HCT116 (cell line): Measurements from ENCODE around the gene MAPK10. TPM values are rescaled to one million over a fixed set of nuclear protein-coding genes. Genes with fewer than 3 reads are reported as not detected.

Experiments
- ATAC-seq: fragments of 200-7000 bp; cut with Tn5 transposase; 2 replicates; pipeline ENCODE4 v1.9.1; 2020; ENCODE audit warnings: mild to moderate bottlenecking, moderate library complexity
- BruUV-seq: library from RNA; stranded (reverse); fragments of 400-500 nt; replicated peaks from 2 replicates; lab custom pipeline; 2021; lab: Mats Ljungman, UMichigan
- CTCF ChIA-PET: fragments of 300-600 bp; sonication (Branson Sonifier 250); formaldehyde crosslinking; loops from one replicate; lab custom pipeline; 2021; ENCODE audit warnings: antibody characterized with exemption; lab: Charles Lee
- POLR2A ChIA-PET: fragments of 300-600, 350-600 bp; sonication (Branson Sonifier 250); formaldehyde crosslinking; loops from one replicate; lab custom pipeline; 2021; ENCODE audit warnings: antibody characterized with exemption; lab: Charles Lee
- RAD21 ChIA-PET, 2 experiments: fragments of 300-600 bp; sonication (Branson Sonifier 250); formaldehyde crosslinking; loops; one replicate each; lab custom pipeline; 2023; ENCODE audit warnings: low total read pairs in 2 of 2; ENCODE audit not compliant: uncharacterized antibody in 2 of 2, unreplicated experiment in 2 of 2, low non-redundant PET in 1 of 2; lab: Charles Lee
- DNase-seq: peaks from one replicate; pipeline ENCODE4 v3.0.0-alpha.2; 2010; ENCODE audit warnings: low read depth, low spot score
- H2AFZ ChIP-seq: fragments of 200-600 bp; shearing (Covaris generic), sonication (generic); 2 replicates; pipeline ENCODE4 v1.6.1; 2017; ENCODE audit warnings: low read depth, mixed run types, mixed read lengths, antibody characterized with exemption, low read length; ENCODE audit not compliant: poor library complexity, severe bottlenecking
- H3K27ac ChIP-seq: 2 replicates; pipeline ENCODE4 v1.5.1; 2012; ENCODE audit warnings: low read depth, low read length
- H3K27me3 ChIP-seq: fragments of 200-600 bp; sonication (generic); 2 replicates; pipeline ENCODE4 v1.6.1; 2016; ENCODE audit warnings: mixed run types, low read length, mixed read lengths; ENCODE audit not compliant: insufficient read depth
- H3K36me3 ChIP-seq, 2 experiments: fragments of 200-500 bp in 1 of 2; fragments of 200-600 bp in 1 of 2; sonication (Bioruptor generic) in 1 of 2; sonication (generic) in 1 of 2; 2 replicates each; pipeline versions ENCODE4 v1.5.1 to v1.6.1; 2014 to 2016; ENCODE audit warnings: low read length in 2 of 2, inconsistent platforms in 1 of 2, mixed read lengths in 1 of 2, mixed run types in 1 of 2; ENCODE audit not compliant: insufficient read depth in 2 of 2, control insufficient read depth in 1 of 2
- H3K4me1 ChIP-seq, 2 experiments: fragments of 200-600 bp in 1 of 2; sonication (generic) in 1 of 2; 2 replicates each; pipeline versions ENCODE4 v1.5.1 to v1.6.1; 2012 to 2017; ENCODE audit warnings: low read length in 2 of 2, inconsistent platforms in 1 of 2, mild to moderate bottlenecking in 1 of 2, mixed read lengths in 1 of 2, mixed run types in 1 of 2, moderate library complexity in 1 of 2; ENCODE audit not compliant: insufficient read depth in 2 of 2, control insufficient read depth in 1 of 2
- H3K4me2 ChIP-seq: fragments of 200-600 bp; sonication (generic); 2 replicates; pipeline ENCODE4 v1.6.1; 2017; ENCODE audit warnings: mixed run types, low read length, mixed read lengths
- H3K4me3 ChIP-seq, 2 experiments: fragments of 200-600 bp in 1 of 2; sonication (generic) in 1 of 2; replicated peaks in 1 of 2; 2 replicates each; pipeline ENCODE4 v1.5.1; 2011 to 2016; ENCODE audit warnings: low read length in 2 of 2, control low read depth in 1 of 2, low read depth in 1 of 2, mild to moderate bottlenecking in 1 of 2, mixed read lengths in 1 of 2, mixed run types in 1 of 2
- H3K79me2 ChIP-seq: fragments of 200-600 bp; sonication (generic); 2 replicates; pipeline ENCODE4 v1.6.1; 2017; ENCODE audit warnings: mild to moderate bottlenecking, mixed run types, low read length, moderate library complexity, mixed read lengths; ENCODE audit not compliant: insufficient read depth
- H3K9ac ChIP-seq: fragments of 200-600 bp; sonication (generic); 2 replicates; pipeline ENCODE4 v1.6.1; 2016; ENCODE audit warnings: low read length, mixed read lengths
- H3K9me2 ChIP-seq: fragments of 200-600 bp; sonication (generic), shearing (Covaris generic); 2 replicates; pipeline ENCODE4 v1.6.1; 2017; ENCODE audit warnings: mixed run types, mild to moderate bottlenecking, moderate library complexity; ENCODE audit not compliant: insufficient read depth
- H3K9me3 ChIP-seq, 2 experiments: fragments of 200-500 bp in 1 of 2; fragments of 200-600 bp in 1 of 2; sonication (Bioruptor generic) in 1 of 2; sonication (generic) in 1 of 2; 2 replicates each; pipeline ENCODE4 v1.6.1; 2014 to 2017; ENCODE audit warnings: low read length in 2 of 2, mixed read lengths in 2 of 2, inconsistent platforms in 1 of 2, low read depth in 1 of 2, mild to moderate bottlenecking in 1 of 2, mixed run types in 1 of 2, moderate library complexity in 1 of 2; ENCODE audit not compliant: control insufficient read depth in 1 of 2, insufficient read depth in 1 of 2
- H4K20me1 ChIP-seq: fragments of 200-600 bp; sonication (generic), shearing (Covaris generic); 2 replicates; pipeline ENCODE4 v1.6.1; 2017; ENCODE audit warnings: mixed run types, mild to moderate bottlenecking, moderate library complexity; ENCODE audit not compliant: insufficient read depth
- CBX3 ChIP-seq: IDR thresholded peaks from 2 replicates; pipeline ENCODE4 v1.6.1; 2012; ENCODE audit warnings: low read depth
- EGR1 ChIP-seq: IDR thresholded peaks from 2 replicates; pipeline ENCODE4 v1.6.1; 2012; ENCODE audit warnings: low read depth
- ELF1 ChIP-seq: IDR thresholded peaks from 2 replicates; pipeline ENCODE4 v1.6.1; 2012; ENCODE audit warnings: low read depth, borderline replicate concordance
- EZH2phosphoT487 ChIP-seq: fragments of 200-600 bp; IDR thresholded peaks from 2 replicates; pipeline ENCODE4 v1.6.1; 2018; ENCODE audit warnings: antibody characterized with exemption, borderline replicate concordance
- SP1 ChIP-seq: IDR thresholded peaks from 2 replicates; pipeline ENCODE4 v1.6.1; 2012; ENCODE audit warnings: low read depth
- TCF7L2 ChIP-seq: IDR thresholded peaks from 2 replicates; pipeline ENCODE4 v1.7.0; 2011; ENCODE audit warnings: borderline replicate concordance, inconsistent platforms; ENCODE audit not compliant: insufficient read depth, insufficient read length; ENCODE audit errors: extremely low read depth
- ZFX ChIP-seq: fragments of 450-650 bp; IDR thresholded peaks from 2 replicates; pipeline ENCODE4 v1.6.1; 2017
- ZNF274 ChIP-seq: fragments of 200-500 bp; sonication (Bioruptor generic); IDR thresholded peaks from 2 replicates; pipeline ENCODE4 v1.6.1; 2014; ENCODE audit warnings: mild to moderate bottlenecking, low read depth, low read length, inconsistent platforms
- intact Hi-C: fragments of 100-400 bp; cut with micrococcal nuclease; formaldehyde crosslinking; loops from 2 replicates; pipeline ENCODE4 v1.10.0; 2022
- total RNA-seq: library from RNA; stranded (reverse); gene quantifications from one replicate; pipeline ENCODE4 v1.2.1, GENCODE V29; 2021; ENCODE audit not compliant: unreplicated experiment
- TF ChIP-seq, protein P1 (sequence below): IDR thresholded peaks from 2 replicates; pipeline ENCODE4 v1.6.1; 2011; ENCODE audit warnings: mild to moderate bottlenecking, low read length, moderate library complexity; ENCODE audit not compliant: insufficient replicate concordance; ENCODE audit errors: extremely low read depth
- TF ChIP-seq, protein P2 (sequence below): IDR thresholded peaks from 2 replicates; pipeline ENCODE4 v1.6.1; 2012; ENCODE audit warnings: low read depth
- TF ChIP-seq, protein P3 (sequence below), 3 experiments: fragments of 200-600 bp in 1 of 3; sonication (generic) in 1 of 3; IDR thresholded peaks in 2 of 3; conservative IDR thresholded peaks in 1 of 3; 2 replicates each; pipeline ENCODE4 v1.5.1; 2012 to 2017; ENCODE audit warnings: low read depth in 2 of 3, low read length in 2 of 3, antibody characterized with exemption in 1 of 3, borderline replicate concordance in 1 of 3, control low read depth in 1 of 3, mild to moderate bottlenecking in 1 of 3, mixed read lengths in 1 of 3, mixed run types in 1 of 3, moderate library complexity in 1 of 3; ENCODE audit not compliant: insufficient read depth in 1 of 3

MAPK10 gene
- total RNA-seq, 1 experiment from 2014 or later = 0.52 TPM

DNA sequence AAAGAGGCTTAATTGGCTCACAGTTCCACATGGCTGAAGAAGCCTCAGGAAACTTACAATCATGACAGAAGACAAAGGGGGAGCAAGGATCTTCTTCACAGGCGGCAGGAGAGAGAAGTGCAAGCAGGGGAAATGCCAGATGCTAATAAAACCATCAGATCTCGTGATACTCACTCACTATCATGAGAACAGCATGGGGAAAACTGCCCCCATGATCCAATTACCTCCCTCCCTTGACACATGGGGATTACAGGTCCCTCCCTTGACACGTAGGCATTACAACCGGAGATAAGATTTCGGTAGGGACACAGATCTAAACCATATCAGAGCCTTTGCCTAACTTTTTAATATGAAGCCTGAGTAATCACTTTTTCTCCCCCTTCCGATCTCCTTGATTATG is 43.7 kb upstream of the MAPK10 start:
- no peaks in the 10 kb centered on the region for H3K4me1 ChIP-seq
- no peaks in the 10 kb centered on the region for H3K36me3 ChIP-seq
- no peaks in the 10 kb centered on the region for H3K9me2 ChIP-seq
- no peak for TF ChIP-seq EGR1
- TF ChIP-seq SP1 = no peak
- TF ChIP-seq EZH2phosphoT487 = no peak
- no peak for TF ChIP-seq ZNF274
- TF ChIP-seq, protein P1, sequence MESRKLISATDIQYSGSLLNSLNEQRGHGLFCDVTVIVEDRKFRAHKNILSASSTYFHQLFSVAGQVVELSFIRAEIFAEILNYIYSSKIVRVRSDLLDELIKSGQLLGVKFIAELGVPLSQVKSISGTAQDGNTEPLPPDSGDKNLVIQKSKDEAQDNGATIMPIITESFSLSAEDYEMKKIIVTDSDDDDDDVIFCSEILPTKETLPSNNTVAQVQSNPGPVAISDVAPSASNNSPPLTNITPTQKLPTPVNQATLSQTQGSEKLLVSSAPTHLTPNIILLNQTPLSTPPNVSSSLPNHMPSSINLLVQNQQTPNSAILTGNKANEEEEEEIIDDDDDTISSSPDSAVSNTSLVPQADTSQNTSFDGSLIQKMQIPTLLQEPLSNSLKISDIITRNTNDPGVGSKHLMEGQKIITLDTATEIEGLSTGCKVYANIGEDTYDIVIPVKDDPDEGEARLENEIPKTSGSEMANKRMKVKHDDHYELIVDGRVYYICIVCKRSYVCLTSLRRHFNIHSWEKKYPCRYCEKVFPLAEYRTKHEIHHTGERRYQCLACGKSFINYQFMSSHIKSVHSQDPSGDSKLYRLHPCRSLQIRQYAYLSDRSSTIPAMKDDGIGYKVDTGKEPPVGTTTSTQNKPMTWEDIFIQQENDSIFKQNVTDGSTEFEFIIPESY = no peak
- TF ChIP-seq, protein P2, sequence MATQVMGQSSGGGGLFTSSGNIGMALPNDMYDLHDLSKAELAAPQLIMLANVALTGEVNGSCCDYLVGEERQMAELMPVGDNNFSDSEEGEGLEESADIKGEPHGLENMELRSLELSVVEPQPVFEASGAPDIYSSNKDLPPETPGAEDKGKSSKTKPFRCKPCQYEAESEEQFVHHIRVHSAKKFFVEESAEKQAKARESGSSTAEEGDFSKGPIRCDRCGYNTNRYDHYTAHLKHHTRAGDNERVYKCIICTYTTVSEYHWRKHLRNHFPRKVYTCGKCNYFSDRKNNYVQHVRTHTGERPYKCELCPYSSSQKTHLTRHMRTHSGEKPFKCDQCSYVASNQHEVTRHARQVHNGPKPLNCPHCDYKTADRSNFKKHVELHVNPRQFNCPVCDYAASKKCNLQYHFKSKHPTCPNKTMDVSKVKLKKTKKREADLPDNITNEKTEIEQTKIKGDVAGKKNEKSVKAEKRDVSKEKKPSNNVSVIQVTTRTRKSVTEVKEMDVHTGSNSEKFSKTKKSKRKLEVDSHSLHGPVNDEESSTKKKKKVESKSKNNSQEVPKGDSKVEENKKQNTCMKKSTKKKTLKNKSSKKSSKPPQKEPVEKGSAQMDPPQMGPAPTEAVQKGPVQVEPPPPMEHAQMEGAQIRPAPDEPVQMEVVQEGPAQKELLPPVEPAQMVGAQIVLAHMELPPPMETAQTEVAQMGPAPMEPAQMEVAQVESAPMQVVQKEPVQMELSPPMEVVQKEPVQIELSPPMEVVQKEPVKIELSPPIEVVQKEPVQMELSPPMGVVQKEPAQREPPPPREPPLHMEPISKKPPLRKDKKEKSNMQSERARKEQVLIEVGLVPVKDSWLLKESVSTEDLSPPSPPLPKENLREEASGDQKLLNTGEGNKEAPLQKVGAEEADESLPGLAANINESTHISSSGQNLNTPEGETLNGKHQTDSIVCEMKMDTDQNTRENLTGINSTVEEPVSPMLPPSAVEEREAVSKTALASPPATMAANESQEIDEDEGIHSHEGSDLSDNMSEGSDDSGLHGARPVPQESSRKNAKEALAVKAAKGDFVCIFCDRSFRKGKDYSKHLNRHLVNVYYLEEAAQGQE = no peak
- no peak for TF ChIP-seq CBX3
- TF ChIP-seq ELF1 = no peak
- TF ChIP-seq, protein P3, sequence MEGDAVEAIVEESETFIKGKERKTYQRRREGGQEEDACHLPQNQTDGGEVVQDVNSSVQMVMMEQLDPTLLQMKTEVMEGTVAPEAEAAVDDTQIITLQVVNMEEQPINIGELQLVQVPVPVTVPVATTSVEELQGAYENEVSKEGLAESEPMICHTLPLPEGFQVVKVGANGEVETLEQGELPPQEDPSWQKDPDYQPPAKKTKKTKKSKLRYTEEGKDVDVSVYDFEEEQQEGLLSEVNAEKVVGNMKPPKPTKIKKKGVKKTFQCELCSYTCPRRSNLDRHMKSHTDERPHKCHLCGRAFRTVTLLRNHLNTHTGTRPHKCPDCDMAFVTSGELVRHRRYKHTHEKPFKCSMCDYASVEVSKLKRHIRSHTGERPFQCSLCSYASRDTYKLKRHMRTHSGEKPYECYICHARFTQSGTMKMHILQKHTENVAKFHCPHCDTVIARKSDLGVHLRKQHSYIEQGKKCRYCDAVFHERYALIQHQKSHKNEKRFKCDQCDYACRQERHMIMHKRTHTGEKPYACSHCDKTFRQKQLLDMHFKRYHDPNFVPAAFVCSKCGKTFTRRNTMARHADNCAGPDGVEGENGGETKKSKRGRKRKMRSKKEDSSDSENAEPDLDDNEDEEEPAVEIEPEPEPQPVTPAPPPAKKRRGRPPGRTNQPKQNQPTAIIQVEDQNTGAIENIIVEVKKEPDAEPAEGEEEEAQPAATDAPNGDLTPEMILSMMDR (IDR thresholded peaks at IDR 0.05 in 2 of 3, conservative IDR thresholded peaks at IDR 0.05 in 1 of 3; ENCODE audit: borderline replicate concordance in 1 of 3, insufficient read depth in 1 of 3, low read depth in 2 of 3, low read length in 2 of 3) = no peak
- TF ChIP-seq ZFX = no peak
- TF ChIP-seq TCF7L2 = no peak
- POLR2A ChIA-PET = no interaction called here
- no peak overlapping the region for H3K4me3 ChIP-seq
- ATAC-seq = no peak
- no peaks in the 10 kb centered on the region for H4K20me1 ChIP-seq
- CTCF ChIA-PET = no interaction called here
- BruUV-seq = no TSS peak
- intact Hi-C loops = no loop called here
- H3K27me3 ChIP-seq = no peaks in the 10 kb centered on the region
- no peaks in the 10 kb centered on the region for H3K79me2 ChIP-seq
- H3K27ac ChIP-seq = no peak overlapping the region
- DNase-seq = no peak
- H3K9me3 ChIP-seq = no peaks in the 10 kb centered on the region
- RAD21 ChIA-PET = no interaction called here
- H3K4me2 ChIP-seq = no peak overlapping the region
- no peak overlapping the region for H3K9ac ChIP-seq
- H2AFZ ChIP-seq = no peak overlapping the region
